Femur (tissue), 1 donor: ENCODE data around the gene DHX38.

Experiments used
- DNase-seq: peaks from one replicate; pipeline ENCODE4 v3.0.0-alpha.2; 2017

The DHX38 gene

DNA sequence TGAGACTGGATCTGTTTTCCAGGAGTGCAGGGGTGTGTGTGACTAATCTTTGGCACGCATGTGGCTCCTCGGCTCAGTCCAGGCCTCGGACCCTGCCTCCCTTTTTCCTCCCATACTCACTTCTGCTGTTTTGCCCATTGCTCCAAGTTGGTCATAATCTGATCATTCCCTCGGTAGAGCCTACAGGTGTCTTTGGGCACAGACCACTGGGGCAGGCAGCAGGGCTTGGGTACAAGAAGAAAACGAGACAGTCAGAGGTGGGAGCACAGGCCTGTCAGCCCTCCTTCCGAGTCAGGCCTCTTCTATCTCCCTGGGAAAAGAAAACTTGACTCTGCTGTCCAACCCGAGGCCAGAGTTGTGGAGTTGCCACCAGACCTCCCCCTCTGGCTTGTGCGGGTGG is 29.8 kb downstream of the DHX38 start:
- DNase-seq: no peak

DNA sequence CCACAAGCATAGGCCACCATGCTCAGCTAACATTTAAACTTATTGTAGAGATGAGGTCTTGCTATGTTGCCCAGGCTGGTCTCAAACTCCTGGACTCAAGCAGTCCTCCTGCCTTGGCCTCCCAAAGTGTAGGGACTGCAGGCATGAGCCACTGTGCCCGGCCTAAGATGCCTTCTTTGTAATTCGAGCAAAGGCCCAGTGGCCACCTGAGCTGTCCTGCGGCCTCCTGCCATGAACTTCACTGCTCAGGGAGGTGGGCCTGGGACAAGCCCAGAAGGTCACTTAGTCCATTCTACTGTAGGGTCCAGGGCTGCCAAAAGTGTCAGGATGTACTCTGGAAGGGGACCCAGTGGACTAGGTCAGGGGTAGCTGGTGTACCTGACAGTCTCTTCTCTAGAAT is 30.5 kb downstream of the DHX38 start:
- no peak for DNase-seq

DNA sequence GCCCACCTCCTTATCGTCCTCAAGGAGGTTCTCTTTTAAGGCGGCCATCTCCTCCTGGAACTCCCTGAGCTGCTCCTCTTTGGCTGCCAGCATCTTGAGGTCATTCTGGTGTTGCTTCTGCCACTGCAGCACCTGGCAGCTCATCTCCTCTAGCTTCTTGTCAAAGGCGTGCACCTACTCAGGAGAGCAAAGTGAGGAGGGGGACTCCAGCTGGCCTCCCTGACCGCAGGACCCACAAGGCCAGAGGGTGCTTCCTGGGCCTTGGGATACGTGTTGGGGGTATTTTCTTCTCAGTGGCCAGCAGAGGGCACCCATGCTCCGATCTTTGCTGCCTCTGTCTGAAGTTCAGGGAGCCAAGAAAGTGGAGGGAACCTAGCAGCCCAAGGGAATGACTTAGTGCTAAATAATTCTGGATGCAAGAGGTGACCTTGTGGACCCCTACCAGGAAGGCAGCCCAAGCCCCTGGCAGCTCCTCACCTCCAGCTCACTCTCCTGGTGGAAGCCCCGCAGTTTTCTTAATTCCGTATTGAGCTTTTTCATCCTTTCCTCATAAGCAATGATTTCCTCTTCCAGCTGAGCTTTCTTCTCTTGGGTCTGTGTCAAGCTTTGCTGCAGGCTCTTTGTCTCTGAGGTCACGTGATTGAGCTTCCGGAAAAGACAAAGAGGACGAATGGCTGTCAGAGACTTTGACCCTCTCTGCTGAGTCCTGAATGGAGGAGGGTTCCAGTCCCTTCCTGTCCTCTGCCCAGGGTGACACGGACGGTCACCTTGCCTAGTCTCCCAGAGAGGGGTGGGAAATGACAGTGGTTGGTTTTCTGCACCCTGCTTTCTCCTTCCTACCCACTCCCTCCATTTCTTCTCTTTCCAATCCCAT is 31.4 kb downstream of the DHX38 start:
- peak; percentile 75 for DNase-seq

DNA sequence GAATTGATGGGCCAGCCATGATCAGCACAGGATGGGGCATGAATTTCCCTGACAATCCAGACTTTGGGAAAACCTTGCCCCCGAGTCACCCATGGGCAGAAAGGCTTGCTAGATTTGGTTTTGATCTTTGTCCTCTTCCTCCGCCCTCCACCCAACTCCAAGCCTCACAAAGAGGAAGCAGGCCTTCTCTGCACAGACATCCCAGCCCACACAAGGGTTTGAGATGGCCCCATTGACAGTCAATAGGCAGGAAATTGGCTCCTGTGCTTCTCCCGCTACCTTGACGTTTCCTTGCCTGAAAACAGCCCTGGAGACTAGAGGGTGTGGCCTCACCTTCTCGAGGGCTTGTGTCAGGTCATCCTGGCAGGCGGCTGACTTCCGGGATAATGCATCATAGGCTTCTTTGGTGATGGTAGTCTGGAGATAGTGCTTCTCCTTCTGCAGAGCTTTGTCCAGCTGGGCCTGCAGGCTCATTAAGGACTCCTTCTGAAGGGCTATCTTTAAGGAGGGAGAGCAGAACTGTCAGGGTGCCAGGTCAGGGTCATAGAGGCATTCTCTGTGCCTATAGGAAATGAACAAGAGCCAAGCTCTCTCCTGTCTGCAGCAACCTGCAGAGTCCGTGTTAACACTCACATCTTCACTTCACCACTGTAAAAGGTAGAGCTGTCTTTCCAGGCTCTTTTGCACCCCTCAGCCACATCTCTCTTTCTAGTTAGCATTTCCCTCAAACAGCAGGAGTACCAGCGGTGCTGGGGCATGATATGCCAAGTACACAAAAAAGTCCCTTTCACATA is 32.2 kb downstream of the DHX38 start:
- no peak for DNase-seq

DNA sequence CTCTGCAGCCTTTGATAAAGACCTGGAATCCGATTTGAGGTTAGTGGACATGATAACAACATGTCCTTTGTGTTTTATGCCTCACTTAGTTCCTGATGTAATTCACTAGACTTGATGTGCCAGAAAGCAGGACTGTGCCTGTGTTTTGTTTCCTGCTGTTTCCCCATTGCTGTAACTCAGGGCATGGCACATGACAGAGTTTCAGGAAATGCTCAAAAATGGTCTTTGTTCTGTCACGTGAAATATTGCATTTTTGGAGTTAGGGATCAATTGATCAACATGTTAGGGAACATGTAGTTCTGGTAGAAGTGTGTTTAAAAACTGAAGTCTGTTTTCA is 32.8 kb downstream of the DHX38 start:
- no peak for DNase-seq

DNA sequence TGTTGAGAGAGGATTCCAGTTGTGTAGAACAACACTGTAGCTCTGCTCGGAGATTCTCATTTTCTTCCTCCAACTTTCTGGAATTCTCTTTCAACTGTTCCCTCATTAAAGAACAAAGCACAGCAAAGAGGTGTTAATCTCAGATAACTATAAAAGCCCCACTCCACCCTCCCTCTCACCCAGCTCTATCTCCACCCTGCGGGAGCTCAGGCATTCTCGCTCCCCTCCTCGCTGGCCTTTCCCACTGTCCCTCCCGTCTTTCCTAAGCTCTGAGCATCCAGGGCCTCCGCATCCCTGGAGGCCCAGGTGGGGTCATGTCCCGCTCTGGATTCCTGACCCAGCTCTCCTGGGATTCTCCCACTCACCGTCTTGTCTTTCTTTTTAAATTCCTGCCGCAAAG is 35.1 kb downstream of the DHX38 start:
- DNase-seq: no peak

DNA sequence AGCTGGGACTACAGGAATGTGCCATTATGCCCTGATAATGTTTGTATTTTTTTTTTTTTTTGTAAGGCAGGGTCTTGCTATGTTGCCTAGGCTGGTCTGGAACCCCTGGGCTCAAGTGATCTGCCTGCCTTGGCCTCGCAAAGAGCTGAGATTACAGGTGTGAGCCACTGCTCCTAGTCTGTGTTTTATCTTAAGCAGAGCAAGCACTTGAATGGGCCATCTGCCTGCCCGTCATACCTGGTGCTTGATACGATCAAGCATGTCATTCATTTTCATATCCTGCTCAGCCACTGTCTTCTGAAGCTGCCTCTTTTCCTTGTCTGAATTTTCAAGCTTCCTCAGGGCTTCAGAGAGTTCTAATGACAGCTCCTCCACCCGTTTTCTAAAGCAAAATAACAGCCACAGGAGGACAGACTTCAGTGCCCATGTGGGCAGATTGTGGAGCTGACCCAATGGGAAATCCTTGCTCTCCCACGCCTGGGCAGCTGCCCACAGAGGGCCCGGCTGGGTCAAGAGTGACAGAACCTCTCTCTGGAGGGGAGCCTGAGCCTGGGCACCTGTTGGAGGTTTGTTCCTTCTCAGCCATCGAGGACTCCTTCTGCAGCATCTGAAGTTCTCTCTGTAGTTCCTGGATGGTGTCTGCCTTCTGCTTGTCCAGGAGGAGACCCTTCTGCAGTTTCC is 36.5 kb downstream of the DHX38 start:
- DNase-seq: no peak

DNA sequence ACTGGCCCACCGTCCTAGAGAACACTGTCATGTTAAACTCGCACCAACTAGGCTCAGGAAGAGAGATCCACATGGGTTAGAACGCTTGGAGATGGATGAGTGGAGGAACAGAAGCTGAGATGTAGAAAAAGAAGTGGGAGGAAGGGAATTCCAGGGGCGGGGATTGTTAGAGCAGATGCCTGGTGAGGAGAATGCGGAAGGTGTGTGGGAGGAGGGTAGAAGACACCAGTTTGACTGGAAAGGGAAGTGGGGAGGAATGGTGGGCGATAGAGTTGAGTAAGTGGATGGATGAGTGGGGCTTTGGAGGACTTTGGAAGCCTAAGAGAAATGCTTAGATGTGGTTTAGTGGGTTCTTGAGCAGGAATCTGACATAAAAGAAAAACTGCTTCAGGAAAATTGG is 37.4 kb downstream of the DHX38 start:
- no peak for DNase-seq

DNA sequence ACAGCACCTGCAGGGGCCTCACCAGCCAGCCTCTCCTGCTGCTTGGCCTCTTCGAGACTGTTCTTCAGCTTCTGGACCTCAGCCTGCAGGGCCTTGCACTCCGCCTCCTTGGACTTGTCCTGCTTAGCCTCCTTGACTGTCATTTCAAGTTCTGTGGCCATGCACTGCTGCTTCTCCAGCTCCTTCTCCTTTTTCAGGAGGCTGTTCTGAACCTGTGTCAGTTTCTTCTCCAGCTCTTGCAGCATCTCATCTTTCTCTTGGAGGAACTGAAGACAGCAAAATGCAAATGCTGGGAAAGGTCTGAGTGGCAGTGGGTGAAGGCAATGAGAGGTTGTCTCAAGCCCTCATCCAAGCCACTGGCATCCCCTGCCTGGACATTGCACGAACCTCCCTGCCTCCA is 39.1 kb downstream of the DHX38 start:
- DNase-seq: no peak

DNA sequence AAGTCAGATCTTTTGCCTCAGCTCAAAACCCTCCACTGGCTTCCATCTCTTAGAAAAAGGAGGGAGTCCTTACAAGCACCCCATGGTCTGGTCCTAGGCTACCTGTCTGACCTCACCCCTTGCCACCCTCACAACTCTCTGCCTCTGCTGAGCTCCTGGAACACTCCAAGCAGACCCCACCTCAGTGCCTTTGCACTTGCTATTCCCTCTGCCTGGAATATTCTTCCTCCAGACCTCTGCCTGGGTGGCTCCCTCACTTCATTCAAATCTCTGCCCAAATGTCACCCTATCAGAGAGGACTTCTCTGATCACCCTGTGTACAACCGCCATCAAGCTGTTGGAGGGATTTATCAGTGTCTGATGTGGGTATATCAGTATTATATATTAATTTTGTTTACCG is 40.9 kb downstream of the DHX38 start:
- DNase-seq: no peak

DNA sequence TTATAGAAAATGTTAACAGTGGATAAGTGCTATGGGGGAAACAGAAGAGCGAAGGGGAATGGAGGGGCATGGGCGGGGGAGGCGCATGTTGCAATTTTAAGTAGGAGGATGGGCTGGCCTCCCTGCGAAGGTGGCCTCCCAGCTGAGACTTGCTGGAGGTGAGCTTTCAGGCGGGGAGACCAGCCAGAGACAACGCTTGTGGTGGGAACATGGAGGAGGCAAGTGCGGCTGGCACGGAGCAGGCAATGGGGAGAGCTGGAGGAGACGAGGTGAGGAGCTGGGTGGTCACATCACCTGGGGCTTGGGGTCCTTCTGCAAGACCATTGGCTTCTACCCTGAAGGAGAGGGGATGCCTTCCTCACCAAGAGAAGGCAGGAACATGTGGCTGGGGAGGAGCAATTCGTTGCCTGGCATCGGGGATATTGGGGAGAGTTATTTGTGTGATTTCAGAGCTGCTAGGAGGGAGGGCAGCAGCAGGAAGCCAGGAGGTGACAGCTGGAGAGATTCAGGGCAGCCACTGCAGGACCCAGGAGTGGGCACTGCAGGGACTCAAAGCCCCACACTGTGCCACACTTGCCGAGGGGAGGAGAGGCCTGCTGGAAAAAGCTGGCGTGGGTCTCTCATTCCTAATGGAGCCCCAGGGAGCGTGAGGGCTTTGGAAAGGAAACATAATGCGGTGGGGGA is 43.9 kb downstream of the DHX38 start:
- no peak for DNase-seq

DNA sequence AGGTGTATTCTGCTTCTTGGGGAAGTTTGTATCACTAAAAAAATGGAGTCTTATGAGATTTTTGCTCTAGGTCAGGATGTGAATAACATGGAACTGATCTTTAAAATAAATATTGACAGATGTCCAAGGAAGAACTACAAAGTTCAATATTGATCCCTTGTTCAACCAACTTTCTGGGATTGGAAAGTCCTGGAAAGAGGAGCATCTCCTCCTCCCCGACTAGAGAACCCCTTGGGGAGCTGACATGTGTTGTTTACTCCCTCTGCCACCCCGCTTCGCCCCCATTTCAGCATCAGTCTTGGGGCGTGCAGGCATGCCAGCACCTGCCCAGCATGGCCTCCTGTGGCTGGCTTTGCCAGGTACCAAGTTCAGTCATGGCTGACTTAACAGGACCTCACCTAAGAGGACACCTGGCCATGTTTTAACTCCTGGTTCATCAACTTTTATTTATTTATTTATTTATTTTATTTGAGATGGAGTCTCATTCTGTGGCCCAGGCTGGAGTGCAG is 44.5 kb downstream of the DHX38 start:
- no peak for DNase-seq

DNA sequence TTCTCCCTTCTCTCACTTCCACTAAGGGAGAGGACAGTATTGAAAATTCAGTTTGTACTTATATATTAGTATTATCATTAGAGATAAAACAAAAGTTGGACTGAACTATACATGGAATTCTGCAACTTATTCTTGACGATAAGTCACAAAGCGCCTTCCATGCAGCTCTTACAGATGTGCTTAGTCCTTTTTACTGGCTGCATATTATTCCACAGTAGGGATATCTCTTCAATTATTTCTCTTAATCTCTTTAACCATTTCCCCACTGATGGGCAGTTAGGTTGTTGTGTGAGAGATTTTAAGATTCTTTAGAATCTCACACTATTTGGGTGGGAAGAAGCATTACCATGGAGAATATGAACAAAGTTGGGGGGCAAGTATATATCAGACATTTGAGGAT is 46.3 kb downstream of the DHX38 start:
- no peak for DNase-seq

DNA sequence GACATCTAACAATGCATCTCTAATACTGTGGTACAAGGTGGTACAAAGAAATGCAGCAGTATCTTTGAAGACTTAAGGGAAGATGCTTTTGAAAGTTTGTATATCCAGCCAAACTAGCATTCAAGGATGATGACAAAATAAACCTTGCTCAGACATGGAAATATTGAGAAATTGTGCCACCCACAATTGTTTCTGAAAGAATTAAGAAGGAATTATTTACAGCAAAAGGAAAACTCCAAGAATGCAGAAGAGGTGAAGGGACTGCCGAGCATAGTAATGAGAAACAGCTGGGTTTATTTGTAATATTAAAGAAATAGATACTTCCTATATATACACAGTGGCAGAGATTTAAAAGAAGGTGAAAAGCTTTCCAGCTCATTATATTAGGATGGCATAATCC is 48.8 kb downstream of the DHX38 start:
- DNase-seq: no peak

DNA sequence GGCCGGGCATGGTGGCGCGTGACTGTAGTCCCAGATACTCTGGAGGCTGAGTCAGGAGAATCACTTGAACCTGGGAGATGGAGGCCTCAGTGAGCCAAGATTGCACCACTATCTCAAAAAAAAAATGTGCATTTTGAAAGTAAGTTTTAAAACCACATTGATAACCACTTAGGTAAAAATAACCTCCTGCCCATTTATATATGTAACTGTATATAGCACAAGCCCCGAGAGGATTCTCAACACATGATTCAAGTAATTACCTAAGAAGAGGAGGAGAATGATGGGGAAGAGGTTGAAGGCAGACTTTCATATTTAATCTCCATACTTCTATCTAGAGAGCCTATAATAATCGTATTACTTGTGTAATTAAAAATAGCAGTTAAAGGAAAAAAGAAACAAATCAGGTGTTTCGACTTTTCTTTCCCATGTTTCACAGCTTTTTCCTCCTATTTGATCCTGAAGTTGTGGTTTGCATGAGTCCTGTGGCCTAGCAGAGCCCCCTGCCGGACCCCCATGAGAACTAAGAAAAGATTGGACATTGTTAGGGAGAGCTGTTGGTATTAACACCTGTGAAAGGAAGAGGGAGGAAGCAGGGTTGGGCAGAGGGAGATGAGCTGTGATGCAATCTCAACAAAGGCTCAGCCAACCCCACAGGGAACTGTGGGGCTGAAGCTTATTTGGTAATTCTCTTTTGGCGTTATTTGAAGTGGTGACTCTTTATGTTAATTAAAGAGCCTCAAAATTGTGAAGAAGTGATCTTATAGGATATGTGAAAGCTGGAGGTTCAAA is 56.2 kb downstream of the DHX38 start:
- DNase-seq: no peak

DNA sequence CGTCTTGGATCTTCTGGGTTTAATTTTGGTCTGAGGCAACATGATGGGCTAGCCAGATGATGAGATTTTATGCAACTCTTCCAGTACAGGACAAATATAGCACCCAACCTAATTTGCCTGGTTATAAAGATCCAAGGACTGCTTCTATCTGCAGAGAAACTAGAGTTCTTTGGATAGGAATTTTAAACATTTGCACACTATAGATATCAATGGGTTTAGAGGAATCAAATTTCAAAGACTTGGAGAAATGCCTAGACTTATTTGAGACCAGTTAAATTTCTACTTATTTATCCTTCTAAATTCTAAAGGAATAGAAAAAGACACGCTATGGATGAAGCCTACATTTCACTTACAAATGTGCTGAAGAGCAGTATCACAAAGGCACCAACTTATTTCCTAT is 65.7 kb downstream of the DHX38 start:
- no peak for DNase-seq

DNA sequence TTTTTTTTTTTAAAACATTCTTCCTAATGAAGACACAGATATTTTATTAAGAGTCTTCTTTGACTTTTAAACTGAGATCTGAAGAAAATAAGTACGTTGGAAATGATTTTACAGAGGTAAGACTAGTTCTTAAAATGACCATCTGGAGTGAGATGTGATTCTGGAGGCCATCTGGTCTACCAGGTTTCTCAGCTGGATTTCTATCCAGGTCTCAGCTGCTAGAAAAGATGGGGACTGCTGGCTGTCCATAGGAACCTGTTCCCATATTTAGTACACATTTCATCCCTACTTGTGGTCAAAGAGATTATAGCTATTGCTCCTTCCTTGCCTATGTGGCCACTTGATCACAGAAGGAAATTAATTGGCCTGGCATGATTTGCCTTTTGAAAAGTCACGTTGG is 66.2 kb downstream of the DHX38 start:
- no peak for DNase-seq

DNA sequence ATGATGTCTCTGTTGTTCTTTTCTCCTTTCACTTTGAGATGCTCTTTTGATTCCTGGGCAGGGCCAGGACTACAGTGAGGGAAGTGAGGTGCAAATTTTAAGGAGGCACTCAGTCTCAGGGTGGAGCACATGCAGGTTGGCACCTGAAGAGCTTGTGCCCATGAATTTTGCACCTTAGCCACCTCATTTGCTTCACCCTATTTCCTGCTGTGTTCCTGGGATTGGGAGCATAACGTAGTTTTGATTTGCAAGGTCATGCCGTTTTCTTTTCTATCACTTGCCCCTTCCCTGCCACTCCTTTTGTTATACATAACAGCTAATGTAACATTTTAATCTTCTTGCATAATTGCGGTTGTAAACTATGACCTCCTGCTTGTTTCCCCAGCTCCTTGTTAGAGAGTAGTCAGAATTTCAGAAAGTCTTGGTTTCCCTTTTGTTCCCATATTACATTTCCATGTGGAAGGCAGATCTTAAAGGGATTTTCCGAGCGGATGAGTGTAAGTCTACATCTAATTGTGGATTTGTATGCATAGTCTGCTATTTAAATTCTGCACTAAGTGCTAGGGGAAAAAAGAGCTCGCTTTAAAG is 68.6 kb downstream of the DHX38 start:
- DNase-seq: no peak
